Karpas-422 (cell line): ENCODE results near the gene SOX9. TPM values are rescaled to one million over a fixed set of nuclear protein-coding genes. Genes with fewer than 3 reads are reported as not detected.

ENCODE experiments used
- DNase-seq: peaks from one replicate; pipeline ENCODE4 v3.0.0-alpha.2; 2015
- H2AFZ ChIP-seq: fragments of 200-600 bp; sonication (generic); 2 replicates; pipeline ENCODE4 v1.6.1; 2014; ENCODE audit warnings: antibody characterized with exemption, low read length, mixed read lengths
- H3K27ac ChIP-seq: fragments of 200-600 bp; sonication (generic); 2 replicates; pipeline ENCODE4 v1.5.1; 2014; ENCODE audit warnings: mild to moderate bottlenecking, low read length, moderate library complexity
- H3K27me3 ChIP-seq: fragments of 200-600 bp; sonication (generic); 2 replicates; pipeline ENCODE4 v1.6.1; 2014; ENCODE audit warnings: low read length, mixed read lengths
- H3K36me3 ChIP-seq: fragments of 200-600 bp; sonication (generic); 2 replicates; pipeline ENCODE4 v1.6.1; 2014; ENCODE audit warnings: low read length, mixed read lengths; ENCODE audit not compliant: insufficient read depth
- H3K4me1 ChIP-seq: fragments of 200-600 bp; sonication (generic); 2 replicates; pipeline ENCODE4 v1.6.1; 2014; ENCODE audit warnings: mild to moderate bottlenecking, low read length, mixed read lengths
- H3K4me2 ChIP-seq: fragments of 200-600 bp; sonication (generic); 2 replicates; pipeline ENCODE4 v1.6.1; 2014; ENCODE audit warnings: low read length, low read depth, mild to moderate bottlenecking; ENCODE audit not compliant: poor library complexity, severe bottlenecking
- H3K4me3 ChIP-seq: fragments of 200-600 bp; sonication (generic); 2 replicates; pipeline ENCODE4 v1.5.1; 2014; ENCODE audit warnings: mild to moderate bottlenecking, antibody characterized with exemption, low read length, mixed read lengths
- H3K79me2 ChIP-seq: fragments of 200-600 bp; sonication (generic); 2 replicates; pipeline ENCODE4 v1.6.1; 2014; ENCODE audit warnings: mild to moderate bottlenecking, low read length, mixed read lengths
- H3K9ac ChIP-seq: fragments of 200-600 bp; sonication (generic); 2 replicates; pipeline ENCODE4 v1.6.0; 2014; ENCODE audit warnings: low read length
- H3K9me2 ChIP-seq: fragments of 200-600 bp; sonication (generic), shearing (Covaris generic); replicated peaks from 2 replicates; pipeline ENCODE4 v1.6.0; 2014; ENCODE audit warnings: mild to moderate bottlenecking, low read length, moderate library complexity; ENCODE audit not compliant: insufficient read depth
- H3K9me3 ChIP-seq: fragments of 300-700, 200-600 bp; sonication (generic); 2 replicates; pipeline ENCODE4 v1.6.1; 2014; ENCODE audit warnings: low read length, mixed read lengths
- H4K20me1 ChIP-seq: fragments of 200-600 bp; sonication (generic); 2 replicates; pipeline ENCODE4 v1.6.1; 2014; ENCODE audit warnings: mild to moderate bottlenecking, antibody characterized with exemption, low read length, low read depth; ENCODE audit not compliant: insufficient read depth
- total RNA-seq: library from RNA; depleted of rRNA; stranded (reverse); fragments of >200 nt; shearing (Covaris generic); gene quantifications from 2 replicates; pipeline ENCODE4 v1.2.3, GENCODE V29; 2014; ENCODE audit warnings: low replicate concordance

The SOX9 gene
- total RNA-seq, 1 experiment from 2014 or later: 30.3 TPM

- peak overlapping the region; percentile 98 for H3K9ac ChIP-seq
- peak overlapping the region; percentile 78 for H3K27ac ChIP-seq
- H3K4me1 ChIP-seq: peaks cover 36% of the 10 kb centered on the region
- H3K36me3 ChIP-seq: peaks cover 25% of the 10 kb centered on the region
- peak overlapping the region; percentile 97 for H3K4me3 ChIP-seq
- H3K79me2 ChIP-seq: peaks cover 11% of the 10 kb centered on the region; the same call in 1 of the 2 replicates
- H3K9me3 ChIP-seq: no peaks in the 10 kb centered on the region
- H4K20me1 ChIP-seq: peaks cover 29% of the 10 kb centered on the region
- H3K27me3 ChIP-seq: no peaks in the 10 kb centered on the region
- H3K4me2 ChIP-seq: peak overlapping the region; percentile 96
- DNase-seq: peak; percentile 79
- no peak overlapping the region for H2AFZ ChIP-seq
- H3K9me2 ChIP-seq: no peaks in the 10 kb centered on the region
Observed at GRCh38 chr17:72121164-72122009, 567 bp downstream of the SOX9 start.

- Histone ChIP-seq H3K4me2 (peak overlapping the region; percentile 96), H3K79me2 (peaks cover 11% of the 10 kb centered on the region; the same call in 1 of the 2 replicates), H3K27ac (peak overlapping the region; percentile 78)
Observed at GRCh38 chr17:72122010-72122764, 1.4 kb downstream of the SOX9 start.

DNA sequence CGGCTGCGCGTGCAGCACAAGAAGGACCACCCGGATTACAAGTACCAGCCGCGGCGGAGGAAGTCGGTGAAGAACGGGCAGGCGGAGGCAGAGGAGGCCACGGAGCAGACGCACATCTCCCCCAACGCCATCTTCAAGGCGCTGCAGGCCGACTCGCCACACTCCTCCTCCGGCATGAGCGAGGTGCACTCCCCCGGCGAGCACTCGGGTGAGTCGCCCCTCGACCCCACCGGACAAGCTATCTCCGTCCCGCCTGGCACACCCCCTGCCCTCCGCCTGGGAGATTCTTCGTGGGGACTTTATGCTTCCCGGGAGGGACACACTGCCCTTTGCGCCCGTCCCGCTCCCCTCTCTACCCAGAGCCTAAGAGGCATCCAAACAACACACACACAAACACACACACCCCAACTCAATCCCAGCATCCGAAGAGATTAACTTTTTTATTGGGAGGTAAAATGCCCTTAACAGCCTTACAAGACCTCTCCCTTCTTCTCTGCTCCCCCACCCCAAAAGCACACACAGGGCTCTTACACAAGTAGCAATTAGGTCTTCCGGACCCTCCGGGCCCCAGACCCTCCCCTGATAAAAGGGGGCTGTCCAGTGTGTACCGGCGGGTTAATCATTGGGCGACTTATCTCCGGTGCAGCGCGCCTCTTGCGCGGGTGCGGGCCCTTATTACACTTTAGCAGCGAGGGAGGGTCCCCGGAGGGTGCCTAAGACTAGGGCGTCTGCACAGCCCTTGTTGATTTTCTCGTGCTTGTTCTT is 2.1 kb downstream of the SOX9 start:
- Histone ChIP-seq H3K27me3 (no peaks in the 10 kb centered on the region), H3K9me2 (no peaks in the 10 kb centered on the region), H4K20me1 (peaks cover 29% of the 10 kb centered on the region), H3K4me3 (peak overlapping the region; percentile 97), H2AFZ (no peak overlapping the region), H3K9me3 (no peaks in the 10 kb centered on the region), H3K9ac (peak overlapping the region; percentile 98), H3K36me3 (peaks cover 25% of the 10 kb centered on the region), H3K4me1 (peaks cover 40% of the 10 kb centered on the region), H3K4me2 (peak overlapping the region; percentile 96), H3K79me2 (peaks cover 11% of the 10 kb centered on the region; the same call in 1 of the 2 replicates), H3K27ac (peak overlapping the region; percentile 78; the same call in 1 of the 2 replicates)
- no peak for DNase-seq

More at GRCh38 chr17:72122010-72122764, 1.4 kb downstream of the SOX9 start:
- peak; percentile 82 for DNase-seq
- H3K4me3 ChIP-seq: peak overlapping the region; percentile 97
- peaks cover 25% of the 10 kb centered on the region for H3K36me3 ChIP-seq
- H3K9ac ChIP-seq: peak overlapping the region; percentile 98
- H3K27me3 ChIP-seq: no peaks in the 10 kb centered on the region
- no peaks in the 10 kb centered on the region for H3K9me2 ChIP-seq
- H3K4me1 ChIP-seq: peaks cover 36% of the 10 kb centered on the region
- H4K20me1 ChIP-seq: peaks cover 29% of the 10 kb centered on the region
- no peaks in the 10 kb centered on the region for H3K9me3 ChIP-seq
- no peak overlapping the region for H2AFZ ChIP-seq

- Histone ChIP-seq H4K20me1 (peaks cover 29% of the 10 kb centered on the region), H3K79me2 (peaks cover 11% of the 10 kb centered on the region; the same call in 1 of the 2 replicates)
Observed at GRCh38 chr17:72123530-72124437, 3.0 kb downstream of the SOX9 start.

GRCh38 chr17:72124438-72124775 is 3.6 kb downstream of the SOX9 start:
- Histone ChIP-seq H3K79me2 (peaks cover 11% of the 10 kb centered on the region; the same call in 1 of the 2 replicates), H3K4me2 (no peak overlapping the region), H3K9me3 (no peaks in the 10 kb centered on the region), H3K36me3 (peaks cover 25% of the 10 kb centered on the region), H4K20me1 (peaks cover 29% of the 10 kb centered on the region), H3K9ac (no peak overlapping the region), H3K4me1 (peaks cover 48% of the 10 kb centered on the region), H3K27me3 (no peaks in the 10 kb centered on the region), H3K4me3 (no peak overlapping the region), H2AFZ (no peak overlapping the region), H3K9me2 (no peaks in the 10 kb centered on the region), H3K27ac (no peak overlapping the region)
- no peak for DNase-seq

More at GRCh38 chr17:72123530-72124437, 3.0 kb downstream of the SOX9 start:
- Histone ChIP-seq H3K4me3 (peak overlapping the region; percentile 97; the same call in 1 of the 2 replicates), H3K36me3 (peaks cover 25% of the 10 kb centered on the region), H3K4me2 (no peak overlapping the region), H3K4me1 (peaks cover 47% of the 10 kb centered on the region), H2AFZ (no peak overlapping the region), H3K9ac (no peak overlapping the region), H3K9me2 (no peaks in the 10 kb centered on the region), H3K27me3 (no peaks in the 10 kb centered on the region), H3K9me3 (no peaks in the 10 kb centered on the region), H3K27ac (no peak overlapping the region)
- no peak for DNase-seq

GRCh38 chr17:72125226-72125651 is 4.4 kb downstream of the SOX9 start:
- Histone ChIP-seq H3K27me3 (no peaks in the 10 kb centered on the region), H3K4me1 (peaks cover 49% of the 10 kb centered on the region), H3K9ac (no peak overlapping the region), H3K9me3 (no peaks in the 10 kb centered on the region), H3K36me3 (peaks cover 25% of the 10 kb centered on the region), H3K9me2 (no peaks in the 10 kb centered on the region), H3K79me2 (peaks cover 11% of the 10 kb centered on the region; the same call in 1 of the 2 replicates), H3K4me2 (peak overlapping the region; percentile 10), H3K4me3 (no peak overlapping the region), H2AFZ (no peak overlapping the region), H3K27ac (peak overlapping the region; percentile 35; the same call in 1 of the 2 replicates), H4K20me1 (peaks cover 29% of the 10 kb centered on the region)
- DNase-seq: no peak

- H3K27ac ChIP-seq: peak overlapping the region; percentile 35; the same call in 1 of the 2 replicates
- H3K36me3 ChIP-seq: peaks cover 25% of the 10 kb centered on the region
- H3K4me3 ChIP-seq: no peak overlapping the region
- DNase-seq: no peak
- no peaks in the 10 kb centered on the region for H3K9me3 ChIP-seq
- H3K4me1 ChIP-seq: peaks cover 52% of the 10 kb centered on the region
- H4K20me1 ChIP-seq: peaks cover 29% of the 10 kb centered on the region
- H3K4me2 ChIP-seq: no peak overlapping the region
- H3K79me2 ChIP-seq: peaks cover 11% of the 10 kb centered on the region; the same call in 1 of the 2 replicates
- no peaks in the 10 kb centered on the region for H3K27me3 ChIP-seq
- no peak overlapping the region for H3K9ac ChIP-seq
- H2AFZ ChIP-seq: no peak overlapping the region
- no peaks in the 10 kb centered on the region for H3K9me2 ChIP-seq
Observed at GRCh38 chr17:72125742-72126141, 4.9 kb downstream of the SOX9 start.
